ENCODE results near the gene ROS1.

- TF ChIP-seq CTCF (IDR thresholded peaks at IDR 0.05) (no peak), POLR2A (IDR thresholded peaks at IDR 0.05) (no peak), POLR2AphosphoS5 (IDR thresholded peaks at IDR 0.05; ENCODE audit: insufficient read depth in 1 of 2, low read depth in 1 of 2) (no peak)
These were observed 108.5 kb downstream of the ROS1 start for GRCh38 chr6:117317261-117317660.

Measured in vagina (tissue), 2 donors.